CD4-positive, alpha-beta T cell treated with Interleukin-6 for 4 hours (primary cell): ENCODE results near the gene DYRK1A.

ENCODE experiments used
- DNase-seq: peaks from one replicate; pipeline ENCODE4 v3.0.0-alpha.2; 2020; ENCODE audit warnings: mixed read lengths

DYRK1A gene

GRCh38 chr21:37365517-37366481, 774 bp upstream of the DYRK1A start:
- DNase-seq, result peak; percentile 73

DNA sequence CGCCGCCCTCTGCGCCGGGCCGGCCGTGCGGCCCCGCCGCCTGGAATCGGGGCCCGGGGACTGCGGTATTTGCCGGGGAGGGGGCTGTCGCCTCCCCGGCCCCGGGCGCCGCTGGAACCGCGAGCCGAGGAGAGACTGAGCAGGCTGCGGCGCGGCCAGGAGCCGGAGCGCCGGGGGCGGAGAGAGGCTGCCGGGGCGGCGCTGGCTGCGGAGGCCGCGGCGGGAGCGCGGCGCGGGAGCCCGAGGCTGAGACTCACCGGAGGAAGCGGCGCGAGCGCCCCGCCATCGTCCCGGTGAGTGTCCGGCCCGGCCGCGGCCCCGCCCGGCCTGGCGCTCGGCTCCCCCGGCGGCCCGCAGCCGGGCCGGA, 746 bp downstream of the DYRK1A start:
- DNase-seq, result peak; percentile 18

- peak; percentile 35 for DNase-seq
Measured at GRCh38 chr21:37367703-37368540, 1.3 kb downstream of the DYRK1A start.

- no peak for DNase-seq
Measured at GRCh38 chr21:37368541-37369279, 2.1 kb downstream of the DYRK1A start.

- DNase-seq, result no peak
Measured at GRCh38 chr21:37369307-37369854, 2.8 kb downstream of the DYRK1A start.

- DNase-seq, result no peak
Measured at GRCh38 chr21:37370152-37371040, 3.8 kb downstream of the DYRK1A start.

DNA sequence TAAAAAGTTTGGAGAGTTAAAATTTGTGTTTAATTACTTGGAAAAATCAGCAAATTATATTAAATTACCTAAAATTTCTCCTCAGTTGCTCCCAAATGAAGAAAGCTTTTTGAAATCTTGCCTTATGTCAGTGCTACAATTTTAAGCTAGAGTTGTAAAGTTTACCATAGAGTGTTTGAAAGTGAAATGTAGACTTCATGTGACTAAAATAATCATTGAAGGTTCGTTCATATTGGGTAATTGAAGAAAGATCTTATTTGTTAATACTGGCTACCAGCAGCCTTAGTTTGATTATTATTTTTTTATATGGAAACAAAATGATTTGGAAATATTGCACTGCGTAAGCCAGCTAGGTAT, 4.4 kb downstream of the DYRK1A start:
- DNase-seq, result no peak

DNA sequence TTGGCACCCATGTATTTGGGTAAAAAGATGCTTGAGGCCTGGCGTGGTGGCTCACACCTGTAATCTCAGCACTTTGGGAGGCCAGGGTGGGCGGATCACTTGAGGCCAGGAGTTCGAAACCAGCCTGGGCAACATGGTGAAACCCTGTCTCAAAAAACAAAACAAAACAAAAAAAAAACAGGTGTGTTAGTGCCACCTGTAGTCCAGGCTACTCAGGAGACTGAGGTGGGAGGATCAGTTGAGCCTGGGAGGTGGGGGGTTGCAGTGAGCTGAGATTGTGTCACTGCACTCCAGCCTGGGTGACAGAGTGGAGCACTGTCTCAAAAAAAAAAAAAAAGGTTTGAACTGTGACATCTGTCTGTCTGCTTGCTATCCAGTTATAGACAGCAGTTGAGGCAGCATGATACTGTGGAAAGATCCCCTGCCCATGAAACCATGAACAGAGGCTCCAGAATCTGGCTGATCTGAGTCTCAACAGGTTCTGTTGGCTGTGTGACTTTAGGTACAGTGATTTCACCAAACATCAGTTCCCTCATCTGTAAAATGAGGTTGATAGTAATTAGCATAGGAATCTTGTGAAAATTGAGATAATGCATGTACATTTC, 5.7 kb downstream of the DYRK1A start:
- no peak for DNase-seq

GRCh38 chr21:37372951-37373350, 6.4 kb downstream of the DYRK1A start:
- DNase-seq, result no peak

GRCh38 chr21:37373539-37373938, 7.0 kb downstream of the DYRK1A start:
- no peak for DNase-seq

DNA sequence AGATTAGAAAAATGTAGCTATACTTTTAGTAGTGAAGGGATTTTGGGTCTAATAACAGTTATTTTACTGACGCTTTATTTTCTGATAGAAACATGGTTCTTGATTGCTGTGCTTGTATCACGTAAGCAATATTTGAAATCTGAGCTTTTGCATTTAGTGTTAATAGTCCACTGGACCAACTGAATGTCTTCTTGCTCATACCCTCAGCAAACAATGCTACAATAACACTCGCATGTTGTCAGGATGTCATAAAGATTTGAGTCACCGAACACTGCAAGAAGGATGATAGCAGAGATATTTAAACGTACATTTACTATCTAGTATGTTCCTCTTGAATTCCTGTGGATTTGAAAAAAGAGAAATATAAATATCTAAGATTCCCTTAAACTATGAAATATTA, 7.5 kb downstream of the DYRK1A start:
- no peak for DNase-seq

- no peak for DNase-seq
Measured at GRCh38 chr21:37375866-37376574, 9.4 kb downstream of the DYRK1A start.

- no peak for DNase-seq
Measured at GRCh38 chr21:37378700-37379139, 12.1 kb downstream of the DYRK1A start.

DNA sequence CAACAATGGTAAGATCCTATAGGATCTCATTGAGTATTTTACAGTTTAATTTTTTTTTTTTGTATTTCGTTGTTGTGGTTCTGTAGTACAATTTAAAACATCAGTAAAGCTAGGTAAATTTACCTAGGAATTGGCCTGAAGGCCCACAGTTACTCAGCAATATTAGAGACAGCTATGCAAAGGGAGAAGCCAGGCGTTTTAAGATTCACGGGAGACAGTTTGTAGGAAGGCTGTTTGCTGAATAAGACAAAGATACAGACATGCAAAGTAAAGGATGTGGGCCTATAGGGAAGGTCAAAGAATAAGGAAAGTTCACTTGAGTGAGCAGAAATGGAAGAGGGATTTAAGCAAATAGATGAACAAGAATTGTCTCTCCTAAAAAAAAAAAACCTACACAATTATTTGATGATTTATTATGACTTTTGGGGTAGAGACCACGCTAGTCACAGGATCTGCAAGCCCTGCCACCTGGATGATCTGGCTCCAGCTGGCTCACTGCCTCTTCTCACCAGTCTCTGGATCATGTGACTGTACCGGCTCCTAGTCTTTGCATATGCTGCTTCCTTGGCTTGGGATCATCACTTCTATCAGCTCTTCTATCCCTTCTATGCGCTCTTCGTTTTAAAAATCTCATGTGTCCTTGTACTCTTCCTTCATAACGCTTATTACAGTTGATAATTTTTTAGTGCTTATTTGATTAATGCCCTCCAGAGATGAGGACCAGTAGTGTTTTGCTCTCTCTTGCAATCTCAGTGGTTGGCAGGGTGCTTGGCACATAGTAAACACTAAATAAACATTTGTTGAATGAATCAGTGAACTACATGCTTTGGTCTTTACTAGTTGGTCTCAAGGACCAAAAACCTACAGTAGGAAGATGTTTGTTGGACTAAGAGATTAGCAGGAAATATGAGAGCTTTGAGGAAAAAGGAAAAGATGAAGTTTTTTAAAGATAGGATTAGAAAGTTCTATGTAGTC, 14.1 kb downstream of the DYRK1A start:
- no peak for DNase-seq

- no peak for DNase-seq
Measured at GRCh38 chr21:37381883-37382585, 15.5 kb downstream of the DYRK1A start.

- no peak for DNase-seq
Measured at GRCh38 chr21:37383086-37383485, 16.5 kb downstream of the DYRK1A start.

DNA sequence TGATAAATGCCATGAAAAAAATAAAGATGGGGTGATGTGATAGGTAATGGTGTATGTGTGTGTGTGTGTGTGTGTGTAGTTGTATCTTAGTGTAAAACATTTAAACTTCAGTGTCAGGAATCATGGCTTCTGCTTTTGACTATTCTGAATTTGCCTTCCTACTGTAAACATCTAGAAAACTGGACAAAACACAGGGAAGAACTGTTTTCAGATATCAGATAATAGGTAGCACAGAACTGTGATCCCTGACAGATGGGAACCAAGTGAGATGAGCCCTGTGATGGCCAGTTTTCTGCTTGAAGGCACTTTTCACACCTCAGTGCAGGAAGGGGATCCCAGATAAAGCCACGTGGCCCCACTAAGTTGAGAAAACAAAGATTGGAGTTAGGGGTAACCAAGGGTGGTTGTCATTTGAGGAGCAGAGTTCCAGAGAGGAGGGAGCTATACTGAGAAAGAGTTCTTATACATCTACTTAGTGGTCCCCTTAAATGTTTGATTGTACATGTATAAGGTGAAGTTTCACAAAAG, 17.3 kb downstream of the DYRK1A start:
- DNase-seq, result no peak

DNA sequence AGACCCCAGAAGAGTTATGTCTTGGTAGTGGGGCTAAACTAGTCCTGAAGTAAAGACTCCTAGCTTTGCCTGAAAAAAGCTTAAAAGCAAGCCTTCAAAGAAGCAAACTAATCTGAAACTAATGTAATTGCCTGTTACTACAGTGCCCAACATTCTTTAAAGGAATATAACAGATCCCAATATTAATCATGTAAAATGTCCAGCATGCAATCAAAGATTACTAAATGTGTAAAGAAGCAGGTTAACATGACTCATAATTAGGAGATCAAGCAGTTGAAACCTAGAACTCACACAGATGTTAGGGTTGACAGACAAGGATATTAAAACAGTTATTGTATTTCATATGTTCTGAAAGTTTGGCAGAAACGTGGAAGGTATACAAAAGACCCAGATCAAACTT, 17.8 kb downstream of the DYRK1A start:
- DNase-seq, result no peak
